ENCODE data around the gene JAKMIP2.

Gene JAKMIP2

DNA sequence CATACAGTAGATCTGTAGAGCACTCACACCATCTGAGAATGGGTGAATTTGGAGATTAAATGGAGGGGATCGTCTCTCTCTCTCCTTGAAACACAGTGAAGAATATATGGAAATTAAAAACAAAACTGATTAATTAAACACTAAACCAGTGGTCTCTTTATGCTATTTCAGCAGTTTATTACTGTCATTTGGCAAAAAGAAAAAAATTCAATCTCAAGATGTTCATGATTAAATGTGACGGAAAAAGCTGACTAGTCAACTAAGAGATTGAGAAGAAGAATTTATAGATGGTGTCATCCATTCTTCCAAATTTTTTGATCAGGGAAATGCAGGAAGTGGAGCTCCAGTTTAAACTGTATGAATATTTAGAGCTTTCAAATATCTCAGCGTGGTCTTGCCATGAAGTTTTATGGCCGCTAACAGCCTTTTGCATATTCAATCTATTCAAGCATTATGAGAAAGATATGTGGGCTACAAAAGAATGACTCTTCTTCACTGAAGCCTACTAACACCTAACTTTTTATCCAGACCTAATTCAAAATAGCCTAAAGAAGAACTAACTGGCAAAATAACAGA lies 151.0 kb downstream of the JAKMIP2 start:
- Histone ChIP-seq H3K4me1 (no peaks in the 10 kb centered on the region), H3K9ac (no peak overlapping the region), H3K4me3 (ENCODE audit: low read depth, low read length) (no peak overlapping the region), H3K36me3 (ENCODE audit: control insufficient read depth, insufficient read depth, low read length) (no peaks in the 10 kb centered on the region), H3K27me3 (ENCODE audit: control insufficient read depth, insufficient read depth, low read length) (no peaks in the 10 kb centered on the region), H2AFZ (no peak overlapping the region), H3K9me3 (ENCODE audit: control insufficient read depth, low read length) (no peaks in the 10 kb centered on the region), H3K79me2 (no peaks in the 10 kb centered on the region), H3K27ac (no peak overlapping the region), H3K4me2 (ENCODE audit: low read length) (no peak overlapping the region)
- TF ChIP-seq, protein P1, sequence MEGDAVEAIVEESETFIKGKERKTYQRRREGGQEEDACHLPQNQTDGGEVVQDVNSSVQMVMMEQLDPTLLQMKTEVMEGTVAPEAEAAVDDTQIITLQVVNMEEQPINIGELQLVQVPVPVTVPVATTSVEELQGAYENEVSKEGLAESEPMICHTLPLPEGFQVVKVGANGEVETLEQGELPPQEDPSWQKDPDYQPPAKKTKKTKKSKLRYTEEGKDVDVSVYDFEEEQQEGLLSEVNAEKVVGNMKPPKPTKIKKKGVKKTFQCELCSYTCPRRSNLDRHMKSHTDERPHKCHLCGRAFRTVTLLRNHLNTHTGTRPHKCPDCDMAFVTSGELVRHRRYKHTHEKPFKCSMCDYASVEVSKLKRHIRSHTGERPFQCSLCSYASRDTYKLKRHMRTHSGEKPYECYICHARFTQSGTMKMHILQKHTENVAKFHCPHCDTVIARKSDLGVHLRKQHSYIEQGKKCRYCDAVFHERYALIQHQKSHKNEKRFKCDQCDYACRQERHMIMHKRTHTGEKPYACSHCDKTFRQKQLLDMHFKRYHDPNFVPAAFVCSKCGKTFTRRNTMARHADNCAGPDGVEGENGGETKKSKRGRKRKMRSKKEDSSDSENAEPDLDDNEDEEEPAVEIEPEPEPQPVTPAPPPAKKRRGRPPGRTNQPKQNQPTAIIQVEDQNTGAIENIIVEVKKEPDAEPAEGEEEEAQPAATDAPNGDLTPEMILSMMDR (IDR thresholded peaks at IDR 0.05) = no peak

DNA sequence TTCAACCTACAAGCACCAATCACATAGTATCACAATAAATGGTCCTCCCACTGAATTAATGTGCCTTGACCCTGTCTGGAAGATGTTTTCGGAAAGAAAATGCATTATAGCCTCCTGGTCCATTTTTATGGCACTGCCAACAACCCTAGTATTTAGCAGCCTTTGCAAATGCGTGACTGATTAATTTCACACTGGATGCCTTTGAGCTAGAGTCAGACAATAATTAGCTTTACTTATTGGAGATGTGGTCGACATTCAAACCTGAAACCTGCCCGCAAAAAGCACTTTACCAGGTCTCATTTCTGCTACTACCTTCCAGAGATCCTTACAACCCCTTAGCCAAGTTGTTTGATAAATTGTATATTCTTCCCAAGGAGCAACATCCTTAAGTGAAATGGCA lies 153.3 kb downstream of the JAKMIP2 start:
- Histone ChIP-seq H2AFZ (no peak overlapping the region), H3K4me2 (ENCODE audit: low read length) (no peak overlapping the region), H3K4me1 (no peaks in the 10 kb centered on the region), H3K27ac (no peak overlapping the region), H3K27me3 (ENCODE audit: control insufficient read depth, insufficient read depth, low read length) (no peaks in the 10 kb centered on the region), H3K36me3 (ENCODE audit: control insufficient read depth, insufficient read depth, low read length) (no peaks in the 10 kb centered on the region), H3K4me3 (ENCODE audit: low read depth, low read length) (no peak overlapping the region), H3K9ac (no peak overlapping the region), H3K79me2 (no peaks in the 10 kb centered on the region), H3K9me3 (ENCODE audit: control insufficient read depth, low read length) (no peaks in the 10 kb centered on the region)
- TF ChIP-seq, protein P1 (IDR thresholded peaks at IDR 0.05) = no peak

DNA sequence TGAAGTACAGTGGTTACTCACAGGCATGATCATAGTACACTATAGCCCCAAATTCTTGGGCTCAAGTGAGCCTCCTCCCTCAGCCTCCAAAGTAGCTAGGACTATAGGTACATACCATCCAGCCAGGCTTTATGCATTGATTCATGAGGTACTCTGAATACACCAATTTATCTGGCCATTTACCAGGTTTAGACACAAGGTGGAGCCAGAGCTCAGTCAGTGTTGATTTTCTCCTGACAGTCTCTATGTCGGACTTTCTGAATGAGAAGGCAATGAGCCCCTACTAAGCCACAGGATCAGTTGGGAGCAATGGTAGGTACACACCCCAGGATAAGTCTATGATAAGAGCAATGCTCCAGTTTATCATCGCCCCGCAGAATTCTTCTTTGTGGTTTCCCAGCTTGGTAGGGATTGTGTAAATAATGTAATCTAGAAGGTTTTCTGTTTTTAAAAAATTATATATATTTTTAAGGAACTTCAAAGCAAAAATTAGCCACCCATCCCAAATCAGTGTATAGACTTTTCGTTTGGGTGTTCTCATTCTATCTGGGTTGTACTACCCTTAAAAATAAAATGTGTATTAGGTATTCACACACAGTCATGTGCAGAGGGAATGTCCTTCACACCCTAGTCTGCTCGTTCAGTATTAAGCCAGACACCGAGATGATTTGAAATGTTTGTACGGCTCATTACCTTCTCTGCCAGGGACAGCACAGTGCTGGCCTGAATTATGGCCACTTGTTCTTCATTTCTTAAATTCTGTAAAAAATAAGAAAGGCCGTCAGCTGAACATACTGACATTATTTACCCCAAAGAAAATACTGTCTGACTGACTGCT lies 154.3 kb downstream of the JAKMIP2 start:
- H3K36me3 ChIP-seq (ENCODE audit: control insufficient read depth, insufficient read depth, low read length) = no peaks in the 10 kb centered on the region
- no peak overlapping the region for H3K27ac ChIP-seq
- H3K79me2 ChIP-seq = no peaks in the 10 kb centered on the region
- TF ChIP-seq, protein P1 (IDR thresholded peaks at IDR 0.05) = peak; percentile 81
- H3K4me2 ChIP-seq (ENCODE audit: low read length) = no peak overlapping the region
- H3K27me3 ChIP-seq (ENCODE audit: control insufficient read depth, insufficient read depth, low read length) = no peaks in the 10 kb centered on the region
- H3K9ac ChIP-seq = no peak overlapping the region
- H3K4me3 ChIP-seq (ENCODE audit: low read depth, low read length) = no peak overlapping the region
- no peaks in the 10 kb centered on the region for H3K4me1 ChIP-seq
- no peak overlapping the region for H2AFZ ChIP-seq
- H3K9me3 ChIP-seq (ENCODE audit: control insufficient read depth, low read length) = no peaks in the 10 kb centered on the region

DNA sequence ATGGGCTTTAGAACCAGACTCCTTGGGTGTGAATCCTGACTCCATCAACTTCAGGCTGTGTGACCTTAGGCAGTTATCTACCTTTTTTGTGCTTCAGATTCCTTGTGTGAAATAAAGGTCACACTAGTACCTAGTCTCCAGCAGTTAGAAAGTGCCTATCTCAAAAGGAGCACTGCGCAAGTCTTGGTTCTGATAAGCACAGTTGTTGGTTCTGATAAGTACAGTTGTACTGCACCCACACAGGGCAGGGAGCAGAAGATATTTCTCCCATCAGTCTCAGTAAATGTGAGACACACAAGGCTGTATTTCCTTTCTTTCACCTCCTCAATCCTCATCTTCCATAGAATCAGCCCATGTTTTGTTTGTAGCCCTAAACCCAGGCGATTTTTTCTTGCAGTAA lies 156.1 kb downstream of the JAKMIP2 start:
- Histone ChIP-seq H3K27ac (no peak overlapping the region), H3K9ac (no peak overlapping the region), H3K36me3 (ENCODE audit: control insufficient read depth, insufficient read depth, low read length) (no peaks in the 10 kb centered on the region), H3K9me3 (ENCODE audit: control insufficient read depth, low read length) (no peaks in the 10 kb centered on the region), H3K4me2 (ENCODE audit: low read length) (no peak overlapping the region), H3K27me3 (ENCODE audit: control insufficient read depth, insufficient read depth, low read length) (no peaks in the 10 kb centered on the region), H2AFZ (no peak overlapping the region), H3K79me2 (no peaks in the 10 kb centered on the region), H3K4me3 (ENCODE audit: low read depth, low read length) (no peak overlapping the region), H3K4me1 (no peaks in the 10 kb centered on the region)
- TF ChIP-seq, protein P1 (IDR thresholded peaks at IDR 0.05) = no peak
